K562 (cell line): ENCODE measurements around the gene GUCY2F. TPM values are rescaled to one million over a fixed set of nuclear protein-coding genes. Genes with fewer than 3 reads are reported as not detected.

Source experiments
- ATF4 ChIP-seq: fragments of 450-650 bp; formaldehyde crosslinking; IDR thresholded peaks from 2 replicates; pipeline ENCODE4 v1.4.0; 2022; ENCODE audit warnings: mild to moderate bottlenecking, moderate library complexity
- CBFA2T3 ChIP-seq: fragments of 450-650 bp; IDR thresholded peaks from 2 replicates; pipeline ENCODE4 v1.6.1; 2017
- CCNT2 ChIP-seq: IDR thresholded peaks from 2 replicates; pipeline ENCODE4 v1.6.1; 2011; ENCODE audit warnings: borderline replicate concordance, low read depth, mild to moderate bottlenecking, moderate library complexity, mixed read lengths, low read length; ENCODE audit not compliant: insufficient read length; ENCODE audit errors: extremely low read depth
- FIP1L1 ChIP-seq: fragments of 200-400 bp; formaldehyde crosslinking; IDR thresholded peaks from 2 replicates; pipeline ENCODE4 v1.6.1; 2018; ENCODE audit warnings: mild to moderate bottlenecking, low read depth, low read length; ENCODE audit not compliant: poor library complexity, severe bottlenecking
- GMEB1 ChIP-seq: fragments of 250-450 bp; sonication (Bioruptor Pico); IDR thresholded peaks from 2 replicates; pipeline ENCODE4 v1.4.0; 2020; ENCODE audit warnings: mild to moderate bottlenecking
- HINFP ChIP-seq: fragments of 450-650 bp; conservative IDR thresholded peaks from 2 replicates; pipeline ENCODE4 v1.6.1; 2016; ENCODE audit warnings: missing genetic modification characterization, low read depth, mild to moderate bottlenecking, control low read depth, missing compliant biosample characterization
- KLF6 ChIP-seq: fragments of 250-450 bp; sonication (Bioruptor Pico); IDR thresholded peaks from 2 replicates; pipeline ENCODE4 v1.4.0; 2020; ENCODE audit warnings: mild to moderate bottlenecking, moderate library complexity, borderline replicate concordance
- MTF1 ChIP-seq: fragments of 250-450 bp; sonication (Bioruptor Pico); IDR thresholded peaks from 2 replicates; pipeline ENCODE4 v1.9.0; 2021; ENCODE audit warnings: moderate library complexity, mild to moderate bottlenecking, inconsistent platforms, borderline replicate concordance
- PATZ1 ChIP-seq: fragments of 250-450 bp; sonication (Bioruptor Pico); IDR thresholded peaks from 2 replicates; pipeline ENCODE4 v1.5.0; 2020; ENCODE audit warnings: mild to moderate bottlenecking, borderline replicate concordance
- SREBF1 ChIP-seq: fragments of 150-350 bp; IDR thresholded peaks from 2 replicates; pipeline ENCODE4 v1.6.1; 2014; ENCODE audit warnings: antibody characterized with exemption, low read depth, low read length, borderline replicate concordance
- ZBTB33 ChIP-seq: sonication (generic); formaldehyde crosslinking; IDR thresholded peaks from 2 replicates; pipeline ENCODE4 v1.8.1; 2023; ENCODE audit warnings: mild to moderate bottlenecking, missing genetic modification reagents
- ZNF217 ChIP-seq: sonication (generic); formaldehyde crosslinking; IDR thresholded peaks from 2 replicates; pipeline ENCODE4 v1.8.0; 2022; ENCODE audit warnings: mild to moderate bottlenecking, missing genetic modification reagents
- polyA plus RNA-seq, 8 experiments: library from polyadenylated mRNA; depleted of rRNA in 4 of 8; stranded (reverse) in 5 of 8; unstranded in 3 of 8; fragments of >200 nt; fragmentation: Nextera tagmentation in 2 of 8; fragmentation: Illumina TruSeq in 1 of 8; extraction: Ambion mirVana in 2 of 8; extraction: Trizol in 1 of 8; gene quantifications; 2 replicates each; pipeline versions ENCODE4 v1.2.1 to v1.2.3, GENCODE V29; 2011 to 2014; ENCODE audit warnings: inconsistent platforms in 1 of 8, missing spikeins in 1 of 8
- total RNA-seq, 7 experiments: library from RNA; depleted of rRNA in 6 of 7; stranded (reverse); fragments of >200 nt in 6 of 7; fragmentation: Illumina TruSeq in 2 of 7; extraction: Trizol in 2 of 7; gene quantifications; 2 replicates each; pipeline versions ENCODE4 v1.2.1 to v1.2.3, GENCODE V29; 2011 to 2021; ENCODE audit warnings: low replicate concordance in 1 of 7

Gene GUCY2F
- total and polyA plus RNA-seq, 9 of the 15 experiments (the other 6 are each of a cell fraction or from before 2014, with no cell fraction given) = 0.01 to 0.06 (median 0.05) TPM; not detected in 6

GRCh38 chrX:109356684-109357083 is 125.2 kb downstream of the GUCY2F start (continued):
- no peak for TF ChIP-seq PATZ1 (CRISPR knock-in tag)
- TF ChIP-seq SREBF1 = no peak
- no peak for TF ChIP-seq CCNT2
- TF ChIP-seq ZBTB33 (CRISPR knock-in tag) = no peak
- TF ChIP-seq HINFP (tag) = no peak
- TF ChIP-seq ATF4 (CRISPR knock-in tag) = no peak
- no peak for TF ChIP-seq MTF1 (CRISPR knock-in tag)
- TF ChIP-seq GMEB1 (CRISPR knock-in tag) = no peak
- no peak for TF ChIP-seq ZNF217
- TF ChIP-seq CBFA2T3 = no peak
- no peak for TF ChIP-seq FIP1L1
- no peak for TF ChIP-seq KLF6
